Activated naive CD8-positive, alpha-beta T cell (primary cell): ENCODE measurements around the gene PLPP3.

Experiments used
- H3K27ac Mint-ChIP-seq: one replicate; pipeline ENCODE4 v1.8.0; 2021; ENCODE audit warnings: mixed read lengths
- H3K27me3 Mint-ChIP-seq: one replicate; pipeline ENCODE4 v1.8.0; 2021; ENCODE audit warnings: mixed read lengths
- H3K36me3 Mint-ChIP-seq: one replicate; pipeline ENCODE4 v1.8.0; 2021; ENCODE audit warnings: mixed read lengths
- H3K4me1 Mint-ChIP-seq: one replicate; pipeline ENCODE4 v1.8.0; 2021; ENCODE audit warnings: low read depth, mixed read lengths
- H3K4me3 Mint-ChIP-seq: one replicate; pipeline ENCODE4 v1.8.0; 2021; ENCODE audit warnings: mild to moderate bottlenecking, mixed read lengths
- H3K9me3 Mint-ChIP-seq: one replicate; pipeline ENCODE4 v1.8.0; 2021; ENCODE audit warnings: low read depth, mixed read lengths

Gene PLPP3

GRCh38 chr1:56463376-56463775 is 116.0 kb downstream of the PLPP3 start:
- Mint-ChIP-seq H3K4me3 (no peak overlapping the region), H3K27me3 (peaks cover 4% of the 10 kb centered on the region), H3K4me1 (no peaks in the 10 kb centered on the region), H3K36me3 (no peaks in the 10 kb centered on the region), H3K27ac (no peak overlapping the region), H3K9me3 (no peaks in the 10 kb centered on the region)

- Mint-ChIP-seq H3K27me3 (peaks cover 4% of the 10 kb centered on the region), H3K9me3 (no peaks in the 10 kb centered on the region), H3K4me3 (no peak overlapping the region), H3K36me3 (no peaks in the 10 kb centered on the region), H3K4me1 (no peaks in the 10 kb centered on the region), H3K27ac (no peak overlapping the region)
These were observed 117.2 kb downstream of the PLPP3 start for GRCh38 chr1:56462209-56462608.

DNA sequence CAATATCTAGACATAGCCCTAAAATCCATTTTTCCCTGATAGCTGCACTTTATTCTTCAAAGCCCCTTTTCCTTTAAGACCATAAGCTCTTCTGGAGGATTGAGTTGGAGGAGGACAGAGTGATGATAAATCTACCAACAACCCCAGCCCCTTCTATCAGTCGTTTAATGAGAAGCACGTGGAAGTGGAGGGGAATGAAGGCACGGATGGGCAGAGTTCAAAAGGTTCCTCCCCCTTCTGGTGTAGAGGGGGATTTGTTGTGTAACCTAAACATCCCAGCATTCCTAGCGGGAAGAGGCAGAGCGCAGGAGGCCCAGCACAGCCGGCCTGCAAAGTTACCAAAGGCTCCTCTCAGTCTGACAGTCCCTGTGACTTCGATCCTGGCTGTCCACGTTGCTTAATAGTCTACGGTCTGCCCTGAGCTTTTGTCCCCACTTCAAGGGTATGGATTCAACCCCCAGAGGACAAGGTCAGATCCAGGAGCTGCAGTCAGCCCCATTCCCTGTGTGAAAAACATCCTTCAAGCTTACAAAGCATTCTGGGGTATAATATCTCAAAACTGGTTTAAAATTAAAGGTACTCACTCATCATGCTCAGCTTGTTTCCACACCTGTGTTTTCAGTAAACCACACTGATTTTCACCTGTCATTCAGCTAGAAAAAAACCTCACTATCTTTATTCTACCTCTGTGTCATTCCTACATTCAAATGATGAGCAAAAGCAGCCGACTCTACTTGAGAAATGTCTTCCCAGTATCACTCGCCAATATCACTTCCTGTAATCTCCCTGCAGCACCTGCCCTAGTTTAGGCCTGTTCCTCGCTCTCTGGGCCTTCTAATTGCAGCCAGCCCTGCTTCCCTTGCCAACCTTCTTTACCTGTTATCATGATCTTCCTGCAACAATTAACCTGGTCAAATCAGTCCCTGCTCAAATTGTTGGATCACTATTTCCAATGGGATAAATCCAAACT is 117.9 kb downstream of the PLPP3 start:
- H3K36me3 Mint-ChIP-seq: no peaks in the 10 kb centered on the region
- H3K27ac Mint-ChIP-seq: no peak overlapping the region
- no peaks in the 10 kb centered on the region for H3K4me1 Mint-ChIP-seq
- no peaks in the 10 kb centered on the region for H3K9me3 Mint-ChIP-seq
- no peak overlapping the region for H3K4me3 Mint-ChIP-seq
- H3K27me3 Mint-ChIP-seq: peaks cover 4% of the 10 kb centered on the region

- no peak overlapping the region for H3K4me3 Mint-ChIP-seq
- H3K4me1 Mint-ChIP-seq: no peaks in the 10 kb centered on the region
- H3K36me3 Mint-ChIP-seq: no peaks in the 10 kb centered on the region
- no peaks in the 10 kb centered on the region for H3K9me3 Mint-ChIP-seq
- no peak overlapping the region for H3K27ac Mint-ChIP-seq
- no peaks in the 10 kb centered on the region for H3K27me3 Mint-ChIP-seq
These were observed 120.1 kb downstream of the PLPP3 start for GRCh38 chr1:56459260-56459659.

DNA sequence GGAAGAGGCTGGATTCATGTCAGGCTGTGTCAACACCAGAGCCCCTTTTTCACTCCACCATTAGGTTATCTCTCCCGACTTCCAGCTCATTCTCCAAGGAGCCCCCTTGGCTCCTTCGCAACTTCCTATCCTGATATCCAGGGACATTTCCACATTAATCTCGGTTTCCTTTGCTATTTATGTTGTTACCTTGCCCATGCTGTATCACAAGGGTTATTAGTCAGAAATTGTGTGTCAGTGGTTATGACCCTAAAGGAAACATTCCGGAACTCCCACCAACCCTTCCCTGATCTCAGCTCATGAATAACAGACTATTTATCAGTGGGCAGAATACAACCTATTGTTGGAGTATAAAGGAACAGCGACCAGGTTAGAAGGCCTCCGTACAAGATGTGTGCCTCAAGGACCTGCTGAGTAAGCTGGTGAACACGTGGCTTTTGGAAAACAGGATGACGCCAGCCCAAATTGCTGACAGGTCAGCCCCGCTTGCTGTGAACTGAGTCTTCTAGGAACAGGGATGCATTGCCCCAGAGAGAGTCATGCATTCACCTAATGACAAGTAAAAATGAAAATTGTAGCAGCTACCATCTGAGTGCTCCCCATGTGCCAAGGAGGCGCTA is 121.5 kb downstream of the PLPP3 start:
- Mint-ChIP-seq H3K9me3 (no peaks in the 10 kb centered on the region), H3K27me3 (no peaks in the 10 kb centered on the region), H3K27ac (no peak overlapping the region), H3K36me3 (no peaks in the 10 kb centered on the region), H3K4me1 (no peaks in the 10 kb centered on the region), H3K4me3 (no peak overlapping the region)

GRCh38 chr1:56456435-56457101 is 122.8 kb downstream of the PLPP3 start:
- no peaks in the 10 kb centered on the region for H3K9me3 Mint-ChIP-seq
- no peak overlapping the region for H3K4me3 Mint-ChIP-seq
- no peaks in the 10 kb centered on the region for H3K27me3 Mint-ChIP-seq
- H3K4me1 Mint-ChIP-seq: no peaks in the 10 kb centered on the region
- no peaks in the 10 kb centered on the region for H3K36me3 Mint-ChIP-seq
- H3K27ac Mint-ChIP-seq: no peak overlapping the region

DNA sequence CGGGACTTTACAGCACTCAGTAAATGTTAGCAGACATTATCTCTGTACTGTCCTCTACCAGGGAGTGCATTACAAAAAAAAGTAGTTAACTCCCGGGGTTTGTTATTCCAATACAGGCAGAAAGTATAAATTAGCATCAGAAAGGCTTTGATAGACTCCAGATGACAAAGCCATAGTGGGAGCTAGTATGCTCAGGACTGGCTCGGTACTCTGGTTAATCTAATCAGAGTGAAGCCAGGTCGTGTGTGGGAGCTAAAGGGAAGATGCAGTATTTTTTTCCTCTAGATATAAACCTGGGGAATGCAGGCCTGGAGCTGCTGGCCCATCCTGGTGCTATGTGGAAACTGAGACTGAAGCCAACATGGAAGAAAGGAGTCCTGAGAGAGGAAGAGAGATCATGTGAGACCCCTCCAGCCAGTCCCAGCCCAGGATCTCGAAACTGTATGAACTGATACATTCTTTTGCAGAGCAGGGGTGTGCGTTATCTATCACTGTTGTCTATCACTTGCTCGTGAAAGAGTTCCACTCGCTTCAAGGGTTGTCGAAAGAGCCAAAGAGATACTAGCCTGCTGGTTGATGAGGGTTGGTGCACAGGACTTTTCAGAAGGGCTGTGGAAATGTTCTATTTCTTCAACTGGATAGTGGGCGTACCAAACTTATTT is 125.8 kb downstream of the PLPP3 start:
- no peaks in the 10 kb centered on the region for H3K27me3 Mint-ChIP-seq
- no peaks in the 10 kb centered on the region for H3K4me1 Mint-ChIP-seq
- no peaks in the 10 kb centered on the region for H3K36me3 Mint-ChIP-seq
- no peaks in the 10 kb centered on the region for H3K9me3 Mint-ChIP-seq
- H3K4me3 Mint-ChIP-seq: no peak overlapping the region
- no peak overlapping the region for H3K27ac Mint-ChIP-seq

GRCh38 chr1:56453016-56453415 is 126.3 kb downstream of the PLPP3 start:
- H3K36me3 Mint-ChIP-seq: no peaks in the 10 kb centered on the region
- no peaks in the 10 kb centered on the region for H3K27me3 Mint-ChIP-seq
- H3K4me1 Mint-ChIP-seq: no peaks in the 10 kb centered on the region
- H3K27ac Mint-ChIP-seq: no peak overlapping the region
- H3K4me3 Mint-ChIP-seq: no peak overlapping the region
- H3K9me3 Mint-ChIP-seq: no peaks in the 10 kb centered on the region

GRCh38 chr1:56452027-56453011 is 127.0 kb downstream of the PLPP3 start:
- H3K4me3 Mint-ChIP-seq: no peak overlapping the region
- H3K9me3 Mint-ChIP-seq: no peaks in the 10 kb centered on the region
- no peak overlapping the region for H3K27ac Mint-ChIP-seq
- H3K4me1 Mint-ChIP-seq: no peaks in the 10 kb centered on the region
- no peaks in the 10 kb centered on the region for H3K27me3 Mint-ChIP-seq
- H3K36me3 Mint-ChIP-seq: no peaks in the 10 kb centered on the region

DNA sequence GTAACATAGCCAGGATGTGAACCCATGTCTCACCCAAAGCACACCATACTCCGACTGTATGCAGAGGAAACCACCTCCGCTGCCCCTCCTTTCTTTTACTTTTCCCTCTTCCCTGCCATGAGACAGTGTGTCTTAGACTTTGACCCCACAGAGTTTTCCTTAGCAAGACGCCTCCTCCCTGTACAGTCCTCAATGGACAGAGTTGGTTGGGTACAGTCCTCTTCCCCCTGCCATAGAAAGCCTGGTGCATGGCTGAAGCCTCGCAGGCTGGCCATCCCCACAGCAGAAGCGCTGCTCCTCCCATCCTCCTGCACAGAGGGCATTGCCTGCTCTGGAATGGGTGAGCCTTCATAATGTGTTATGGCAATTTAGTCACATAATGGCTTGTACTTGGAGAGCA is 127.9 kb downstream of the PLPP3 start:
- Mint-ChIP-seq H3K4me3 (no peak overlapping the region), H3K4me1 (no peaks in the 10 kb centered on the region), H3K9me3 (no peaks in the 10 kb centered on the region), H3K36me3 (no peaks in the 10 kb centered on the region), H3K27ac (no peak overlapping the region), H3K27me3 (no peaks in the 10 kb centered on the region)

- Mint-ChIP-seq H3K27me3 (no peaks in the 10 kb centered on the region), H3K36me3 (no peaks in the 10 kb centered on the region), H3K4me3 (no peak overlapping the region), H3K4me1 (no peaks in the 10 kb centered on the region), H3K27ac (no peak overlapping the region), H3K9me3 (no peaks in the 10 kb centered on the region)
These were observed 129.2 kb downstream of the PLPP3 start for GRCh38 chr1:56450004-56450666.

DNA sequence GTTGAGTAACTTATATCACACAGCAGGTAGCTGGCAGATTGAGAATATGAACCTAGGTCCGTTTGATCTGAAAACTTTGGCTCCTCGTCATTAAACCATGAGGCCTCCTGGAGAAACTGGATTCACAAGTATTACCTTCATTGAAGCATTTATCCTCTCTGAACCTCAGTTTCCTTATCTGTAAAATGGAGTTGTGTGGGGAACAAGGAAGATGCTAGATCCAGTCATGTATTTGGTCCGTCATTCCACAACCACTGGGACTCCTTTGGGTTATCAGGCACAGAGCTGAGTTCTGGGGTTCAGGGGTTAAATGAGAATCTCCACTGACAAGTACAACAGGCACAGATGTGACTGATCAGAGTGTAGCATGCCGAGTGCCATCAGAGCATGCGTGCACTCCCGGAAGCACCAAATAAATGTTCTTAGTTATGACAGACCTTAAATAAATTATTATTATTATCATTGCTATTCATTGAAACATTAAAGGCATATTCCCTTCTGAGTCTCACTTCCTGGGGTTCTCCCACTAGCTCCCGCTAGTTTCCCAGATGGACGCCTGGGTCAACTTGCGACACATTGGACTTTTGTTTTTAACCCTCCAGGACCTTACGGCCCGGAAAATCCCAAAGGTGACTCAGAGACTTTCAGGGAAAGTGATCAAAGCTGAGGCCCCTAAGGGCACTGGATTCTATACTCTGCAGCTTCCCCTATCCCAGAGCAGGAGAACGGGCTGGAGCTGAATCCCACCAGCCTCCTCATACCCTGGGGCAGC is 130.6 kb downstream of the PLPP3 start:
- H3K36me3 Mint-ChIP-seq: no peaks in the 10 kb centered on the region
- no peaks in the 10 kb centered on the region for H3K27me3 Mint-ChIP-seq
- no peak overlapping the region for H3K27ac Mint-ChIP-seq
- H3K9me3 Mint-ChIP-seq: no peaks in the 10 kb centered on the region
- no peaks in the 10 kb centered on the region for H3K4me1 Mint-ChIP-seq
- H3K4me3 Mint-ChIP-seq: no peak overlapping the region

- H3K36me3 Mint-ChIP-seq: no peaks in the 10 kb centered on the region
- H3K27ac Mint-ChIP-seq: no peak overlapping the region
- no peaks in the 10 kb centered on the region for H3K9me3 Mint-ChIP-seq
- no peaks in the 10 kb centered on the region for H3K27me3 Mint-ChIP-seq
- no peak overlapping the region for H3K4me3 Mint-ChIP-seq
- no peaks in the 10 kb centered on the region for H3K4me1 Mint-ChIP-seq
These were observed 131.5 kb downstream of the PLPP3 start for GRCh38 chr1:56447823-56448222.
